Neural progenitor cell (in vitro differentiated cells): ENCODE data around the gene CACNA1B. TPM values are rescaled to one million over a fixed set of nuclear protein-coding genes. Genes with fewer than 3 reads are reported as not detected.
"Not testable (repeated sequence)": the region's sequence is repeated elsewhere in the genome, so short reads cannot be mapped to it uniquely, and the experiment has no call there.

Source experiments
- DNase-seq: peaks from one replicate; pipeline ENCODE4 v3.0.0-alpha.2; 2016; ENCODE audit warnings: low spot score
- H2AFZ ChIP-seq: fragments of 200-600 bp; sonication (generic); replicated peaks from 2 replicates; pipeline ENCODE4 v1.6.1; 2016; ENCODE audit warnings: antibody characterized with exemption
- H3F3A ChIP-seq: fragments of 200-600 bp; sonication (generic); 2 replicates; pipeline ENCODE4 v1.6.1; 2016; ENCODE audit warnings: antibody characterized with exemption, low read depth
- H3K27ac ChIP-seq: fragments of 200-600 bp; sonication (generic); 2 replicates; pipeline ENCODE4 v1.5.1; 2016; ENCODE audit warnings: mild to moderate bottlenecking
- H3K27me3 ChIP-seq: fragments of 200-600 bp; sonication (generic); 2 replicates; pipeline ENCODE4 v1.6.1; 2016; ENCODE audit warnings: mild to moderate bottlenecking, moderate library complexity
- H3K36me3 ChIP-seq: fragments of 200-600 bp; sonication (generic); 2 replicates; pipeline ENCODE4 v1.5.1; 2016
- H3K4me1 ChIP-seq: fragments of 200-600 bp; sonication (generic); 2 replicates; pipeline ENCODE4 v1.6.1; 2016; ENCODE audit warnings: mixed run types
- H3K4me2 ChIP-seq: fragments of 200-600 bp; sonication (generic); 2 replicates; pipeline ENCODE4 v1.6.1; 2016
- H3K4me3 ChIP-seq: fragments of 200-600 bp; sonication (generic); 2 replicates; pipeline ENCODE4 v1.5.1; 2016
- H3K79me2 ChIP-seq: fragments of 200-600 bp; sonication (generic); 2 replicates; pipeline ENCODE4 v1.6.1; 2016; ENCODE audit warnings: low read depth
- H3K9ac ChIP-seq: fragments of 200-600 bp; sonication (generic); 2 replicates; pipeline ENCODE4 v1.6.1; 2016
- H3K9me3 ChIP-seq: fragments of 200-600 bp; sonication (generic); 2 replicates; pipeline ENCODE4 v1.5.1; 2016; ENCODE audit warnings: low read depth
- H4K20me1 ChIP-seq: fragments of 200-600 bp; sonication (generic); 2 replicates; pipeline ENCODE4 v1.6.1; 2016; ENCODE audit warnings: low read depth
- H3K27ac Mint-ChIP-seq: 3 replicates; pipeline ENCODE4 v1.8.0; 2021; ENCODE audit warnings: mixed read lengths
- H3K27me3 Mint-ChIP-seq: 2 replicates; pipeline ENCODE4 v1.8.0; 2022; ENCODE audit warnings: low read depth, mild to moderate bottlenecking, inconsistent platforms, moderate library complexity, mixed read lengths; ENCODE audit not compliant: insufficient read depth
- H3K36me3 Mint-ChIP-seq: 3 replicates; pipeline ENCODE4 v1.8.0; 2021; ENCODE audit warnings: mixed read lengths
- H3K4me1 Mint-ChIP-seq: 3 replicates; pipeline ENCODE4 v1.8.0; 2021; ENCODE audit warnings: mixed read lengths
- H3K4me3 Mint-ChIP-seq: 3 replicates; pipeline ENCODE4 v1.8.0; 2021; ENCODE audit warnings: mild to moderate bottlenecking, moderate library complexity, mixed read lengths
- H3K9me3 Mint-ChIP-seq: 3 replicates; pipeline ENCODE4 v1.8.0; 2020; ENCODE audit warnings: mixed read lengths
- CTCF ChIP-seq: fragments of 200-600 bp; sonication (generic); IDR thresholded peaks from 2 replicates; pipeline ENCODE4 v1.5.1; 2017; ENCODE audit warnings: antibody characterized with exemption, mild to moderate bottlenecking
- EZH2 ChIP-seq: fragments of 200-600 bp; sonication (generic); IDR thresholded peaks from 2 replicates; pipeline ENCODE4 v1.6.1; 2017; ENCODE audit warnings: antibody characterized with exemption, mild to moderate bottlenecking, moderate library complexity
- EZH2phosphoT487 ChIP-seq: fragments of 200-600 bp; sonication (generic); IDR thresholded peaks from 2 replicates; pipeline ENCODE4 v1.6.1; 2017; ENCODE audit warnings: antibody characterized with exemption
- total RNA-seq: library from RNA; depleted of rRNA; stranded (reverse); fragments of >200 nt; gene quantifications from 2 replicates; pipeline ENCODE4 v1.2.3, GENCODE V29; 2015; ENCODE audit warnings: low replicate concordance

CACNA1B gene
- total RNA-seq: 0.30 and 1.5 TPM in 2 replicates

- not testable (repeated sequence) for H3K27ac ChIP-seq, H3K36me3 ChIP-seq, H3K4me1 ChIP-seq, H3K79me2 ChIP-seq, H3K9ac ChIP-seq, H3K27ac Mint-ChIP-seq, H3K9me3 ChIP-seq, H3K36me3 Mint-ChIP-seq, H2AFZ ChIP-seq, H3F3A ChIP-seq, H3K4me1 Mint-ChIP-seq, H3K9me3 Mint-ChIP-seq
- Histone ChIP-seq H4K20me1 (peaks cover 38% of the 10 kb centered on the region), H3K4me2 (peak within 1 kb of the TSS; percentile 86), H3K27me3 (peaks cover 51% of the 10 kb centered on the region), H3K4me3 (peak within 1 kb of the TSS; percentile 44)
- H3K4me3 Mint-ChIP-seq: peak within 1 kb of the TSS; percentile 69
- H3K27me3 Mint-ChIP-seq: peaks cover 29% of the 10 kb centered on the region
- DNase-seq: peak; percentile 81
These were observed at the start of gene CACNA1B for GRCh38 chr9:137877506-137878122. TSS of gene CACNA1B (plus strand) at chr9:137877782. CDS start at chr9:137877934, 152 bp downstream.

GRCh38 chr9:137827908-137828526, 49.6 kb upstream of the CACNA1B start:
- H3K36me3 ChIP-seq: no peaks in the 10 kb centered on the region

GRCh38 chr9:137828527-137829259, 48.9 kb upstream of the CACNA1B start:
- Histone ChIP-seq H3K9ac (no peak overlapping the region), H3K4me3 (no peak overlapping the region), H3K36me3 (no peaks in the 10 kb centered on the region), H2AFZ (no peak overlapping the region), H3K79me2 (peaks cover 14% of the 10 kb centered on the region), H3F3A (no peaks in the 10 kb centered on the region), H3K27me3 (no peaks in the 10 kb centered on the region), H3K4me1 (no peaks in the 10 kb centered on the region), H3K9me3 (no peaks in the 10 kb centered on the region), H3K27ac (no peak overlapping the region), H4K20me1 (peaks cover 26% of the 10 kb centered on the region), H3K4me2 (no peak overlapping the region)
- DNase-seq: peak; percentile 86
- Mint-ChIP-seq H3K4me1 (no peaks in the 10 kb centered on the region), H3K36me3 (peaks cover 48% of the 10 kb centered on the region), H3K27ac (no peak overlapping the region), H3K9me3 (peaks cover 14% of the 10 kb centered on the region), H3K4me3 (no peak overlapping the region), H3K27me3 (peaks cover 8% of the 10 kb centered on the region)
- TF ChIP-seq CTCF (no peak), EZH2 (no peak), EZH2phosphoT487 (no peak)

More at GRCh38 chr9:137827908-137828526, 49.6 kb upstream of the CACNA1B start:
- Histone ChIP-seq H2AFZ (no peak overlapping the region), H3K4me1 (no peaks in the 10 kb centered on the region), H3K4me2 (no peak overlapping the region), H4K20me1 (peaks cover 26% of the 10 kb centered on the region), H3K9ac (no peak overlapping the region), H3K27ac (no peak overlapping the region), H3F3A (no peaks in the 10 kb centered on the region), H3K27me3 (no peaks in the 10 kb centered on the region), H3K9me3 (no peaks in the 10 kb centered on the region), H3K79me2 (peaks cover 15% of the 10 kb centered on the region), H3K4me3 (no peak overlapping the region)
- H3K4me3 Mint-ChIP-seq: no peak overlapping the region
- peaks cover 8% of the 10 kb centered on the region for H3K27me3 Mint-ChIP-seq
- TF ChIP-seq EZH2 (no peak), EZH2phosphoT487 (no peak), CTCF (no peak)
- H3K4me1 Mint-ChIP-seq: no peaks in the 10 kb centered on the region
- H3K27ac Mint-ChIP-seq: no peak overlapping the region
- peaks cover 15% of the 10 kb centered on the region for H3K9me3 Mint-ChIP-seq
- H3K36me3 Mint-ChIP-seq: peaks cover 49% of the 10 kb centered on the region
- DNase-seq: no peak
